WTC11 (cell line): ENCODE measurements around the gene ADARB2.

Experiments
- CREB1 ChIP-seq: sonication (generic); formaldehyde crosslinking; IDR thresholded peaks from 2 replicates; pipeline ENCODE4 v1.8.0; 2023; ENCODE audit warnings: mild to moderate bottlenecking, missing genetic modification reagents
- ETV6 ChIP-seq: sonication (generic); formaldehyde crosslinking; IDR thresholded peaks from 2 replicates; pipeline ENCODE4 v1.8.1; 2022; ENCODE audit warnings: mild to moderate bottlenecking, missing genetic modification reagents
- NR2C2 ChIP-seq: sonication (generic); formaldehyde crosslinking; IDR thresholded peaks from 2 replicates; pipeline ENCODE4 v1.8.0; 2022; ENCODE audit warnings: mild to moderate bottlenecking, missing genetic modification reagents
- NR3C1 ChIP-seq: sonication (generic); formaldehyde crosslinking; conservative IDR thresholded peaks from 2 replicates; pipeline ENCODE4 v1.8.1; 2023; ENCODE audit warnings: low read depth, mild to moderate bottlenecking, missing genetic modification reagents
- TF ChIP-seq, protein P1 (sequence below): fragments of 200-600 bp; IDR thresholded peaks from 2 replicates; pipeline ENCODE4 v1.8.0; 2022; ENCODE audit warnings: antibody characterized with exemption
- TF ChIP-seq, protein P2 (sequence below): sonication (generic); formaldehyde crosslinking; IDR thresholded peaks from 2 replicates; pipeline ENCODE4 v1.8.1; 2023; ENCODE audit warnings: mild to moderate bottlenecking, moderate library complexity, missing genetic modification reagents

DNA sequence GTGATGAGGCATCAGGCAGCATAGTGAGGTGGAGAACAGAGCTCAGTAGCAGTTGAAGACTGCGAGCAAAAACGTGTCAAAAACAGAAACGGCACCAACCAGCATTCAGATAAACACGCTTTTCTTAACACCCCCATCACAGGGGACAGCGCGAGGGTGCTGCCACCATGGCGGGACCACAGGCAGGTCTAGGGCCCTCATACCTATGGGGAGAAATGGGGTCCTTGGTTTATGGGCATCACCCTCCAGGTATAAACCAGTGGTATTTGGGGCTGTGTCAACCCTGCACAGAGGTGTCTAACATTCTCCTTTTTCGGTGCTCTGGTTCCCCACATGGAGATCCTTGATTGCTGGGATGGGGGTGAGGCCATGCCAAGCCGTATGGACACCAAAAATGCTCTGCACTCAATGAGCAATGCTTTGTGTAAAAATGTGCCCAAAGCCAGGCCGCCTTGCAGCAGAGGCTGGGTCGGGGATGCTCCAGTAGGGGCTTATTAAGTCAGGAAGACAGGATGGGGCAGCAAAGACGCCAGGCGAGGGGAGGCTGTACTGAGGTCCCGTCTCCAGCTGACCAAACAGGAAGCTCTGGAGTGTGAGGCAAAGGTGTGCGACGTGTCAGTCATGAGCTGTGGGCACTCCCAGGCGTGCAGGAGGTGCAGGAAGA lies 489.6 kb downstream of the ADARB2 start:
- no peak for TF ChIP-seq CREB1 (CRISPR knock-in tag)
- no peak for TF ChIP-seq ETV6 (CRISPR knock-in tag)
- TF ChIP-seq NR3C1 (CRISPR knock-in tag) = no peak
- TF ChIP-seq, protein P1, sequence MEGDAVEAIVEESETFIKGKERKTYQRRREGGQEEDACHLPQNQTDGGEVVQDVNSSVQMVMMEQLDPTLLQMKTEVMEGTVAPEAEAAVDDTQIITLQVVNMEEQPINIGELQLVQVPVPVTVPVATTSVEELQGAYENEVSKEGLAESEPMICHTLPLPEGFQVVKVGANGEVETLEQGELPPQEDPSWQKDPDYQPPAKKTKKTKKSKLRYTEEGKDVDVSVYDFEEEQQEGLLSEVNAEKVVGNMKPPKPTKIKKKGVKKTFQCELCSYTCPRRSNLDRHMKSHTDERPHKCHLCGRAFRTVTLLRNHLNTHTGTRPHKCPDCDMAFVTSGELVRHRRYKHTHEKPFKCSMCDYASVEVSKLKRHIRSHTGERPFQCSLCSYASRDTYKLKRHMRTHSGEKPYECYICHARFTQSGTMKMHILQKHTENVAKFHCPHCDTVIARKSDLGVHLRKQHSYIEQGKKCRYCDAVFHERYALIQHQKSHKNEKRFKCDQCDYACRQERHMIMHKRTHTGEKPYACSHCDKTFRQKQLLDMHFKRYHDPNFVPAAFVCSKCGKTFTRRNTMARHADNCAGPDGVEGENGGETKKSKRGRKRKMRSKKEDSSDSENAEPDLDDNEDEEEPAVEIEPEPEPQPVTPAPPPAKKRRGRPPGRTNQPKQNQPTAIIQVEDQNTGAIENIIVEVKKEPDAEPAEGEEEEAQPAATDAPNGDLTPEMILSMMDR = no peak
- TF ChIP-seq, protein P2, sequence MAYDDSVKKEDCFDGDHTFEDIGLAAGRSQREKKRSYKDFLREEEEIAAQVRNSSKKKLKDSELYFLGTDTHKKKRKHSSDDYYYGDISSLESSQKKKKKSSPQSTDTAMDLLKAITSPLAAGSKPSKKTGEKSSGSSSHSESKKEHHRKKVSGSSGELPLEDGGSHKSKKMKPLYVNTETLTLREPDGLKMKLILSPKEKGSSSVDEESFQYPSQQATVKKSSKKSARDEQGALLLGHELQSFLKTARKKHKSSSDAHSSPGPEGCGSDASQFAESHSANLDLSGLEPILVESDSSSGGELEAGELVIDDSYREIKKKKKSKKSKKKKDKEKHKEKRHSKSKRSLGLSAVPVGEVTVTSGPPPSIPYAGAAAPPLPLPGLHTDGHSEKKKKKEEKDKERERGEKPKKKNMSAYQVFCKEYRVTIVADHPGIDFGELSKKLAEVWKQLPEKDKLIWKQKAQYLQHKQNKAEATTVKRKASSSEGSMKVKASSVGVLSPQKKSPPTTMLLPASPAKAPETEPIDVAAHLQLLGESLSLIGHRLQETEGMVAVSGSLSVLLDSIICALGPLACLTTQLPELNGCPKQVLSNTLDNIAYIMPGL (CRISPR knock-in tag) = no peak
- TF ChIP-seq NR2C2 (CRISPR knock-in tag) = no peak
